ENCODE results near the gene ZNF107. TPM values are rescaled to one million over a fixed set of nuclear protein-coding genes. Genes with fewer than 3 reads are reported as not detected.
"Not testable (repeated sequence)": the region's sequence is repeated elsewhere in the genome, so short reads cannot be mapped to it uniquely, and the experiment has no call there.

The ZNF107 gene
- total RNA-seq, 1 experiment from 2014 or later: 13.0 TPM

- ChIA-PET POLR2A (no interaction called here), CTCF (no interaction called here)
- no peak overlapping the region for H3K4me3 ChIP-seq (ENCODE audit: low read depth, low read length)
- H3K36me3 ChIP-seq (ENCODE audit: control insufficient read depth, insufficient read depth, low read length): no peaks in the 10 kb centered on the region
- no peaks in the 10 kb centered on the region for H3K27me3 Mint-ChIP-seq (ENCODE audit: insufficient read depth, unreplicated experiment)
- peaks cover 20% of the 10 kb centered on the region for H3K9me3 Mint-ChIP-seq (ENCODE audit: unreplicated experiment)
- BruUV-seq (replicated peaks): TSS peak; percentile 7
- H3K4me3 Mint-ChIP-seq (ENCODE audit: unreplicated experiment): no peak overlapping the region
- no peaks in the 10 kb centered on the region for H3K4me1 Mint-ChIP-seq (ENCODE audit: low read depth, unreplicated experiment)
- H3K27ac Mint-ChIP-seq (ENCODE audit: unreplicated experiment): no peak overlapping the region
- peaks cover 18% of the 10 kb centered on the region for H3K36me3 Mint-ChIP-seq (ENCODE audit: insufficient read depth, unreplicated experiment)
- no peak for TF ChIP-seq CTCF (IDR thresholded peaks at IDR 0.05; ENCODE audit: insufficient read depth in 1 of 2, low read depth in 1 of 2, low read length in 1 of 2, severe bottlenecking in 1 of 2, unreplicated experiment in 1 of 2)
- no peaks in the 10 kb centered on the region for H3K4me1 ChIP-seq
- DNase-seq: no peak
- intact Hi-C loops (cut with micrococcal nuclease; ENCODE audit: unreplicated experiment): no loop called here
- no peaks in the 10 kb centered on the region for H3K27me3 ChIP-seq (replicated peaks; ENCODE audit: control insufficient read depth, insufficient read depth, low read length)
- H3K9me3 ChIP-seq: peaks cover 68% of the 10 kb centered on the region
These were observed 40.8 kb downstream of the ZNF107 start for GRCh38 chr7:64706625-64707292.

- CTCF ChIA-PET; H3K27ac Mint-ChIP-seq (ENCODE audit: unreplicated experiment); H3K36me3 ChIP-seq (ENCODE audit: control insufficient read depth, insufficient read depth, low read length); DNase-seq; H3K4me3 ChIP-seq (ENCODE audit: low read depth, low read length); BruUV-seq (replicated peaks); H3K4me1 Mint-ChIP-seq (ENCODE audit: low read depth, unreplicated experiment); H3K27me3 Mint-ChIP-seq (ENCODE audit: insufficient read depth, unreplicated experiment); POLR2A ChIA-PET; intact Hi-C loops (cut with micrococcal nuclease; ENCODE audit: unreplicated experiment); H3K4me3 Mint-ChIP-seq (ENCODE audit: unreplicated experiment); H3K36me3 Mint-ChIP-seq (ENCODE audit: insufficient read depth, unreplicated experiment); H3K27me3 ChIP-seq (replicated peaks; ENCODE audit: control insufficient read depth, insufficient read depth, low read length); H3K9me3 Mint-ChIP-seq (ENCODE audit: unreplicated experiment); H3K4me1 ChIP-seq: not testable (repeated sequence)
- H3K9me3 ChIP-seq: peaks cover 18% of the 10 kb centered on the region
These were observed 52.0 kb downstream of the ZNF107 start for GRCh38 chr7:64717896-64718295.

GRCh38 chr7:64729089-64729848, 63.3 kb downstream of the ZNF107 start:
- Mint-ChIP-seq H3K4me3 (ENCODE audit: unreplicated experiment) (no peak overlapping the region), H3K27me3 (ENCODE audit: insufficient read depth, unreplicated experiment) (no peaks in the 10 kb centered on the region), H3K27ac (ENCODE audit: unreplicated experiment) (no peak overlapping the region), H3K4me1 (ENCODE audit: low read depth, unreplicated experiment) (no peaks in the 10 kb centered on the region), H3K36me3 (ENCODE audit: insufficient read depth, unreplicated experiment) (no peaks in the 10 kb centered on the region), H3K9me3 (ENCODE audit: unreplicated experiment) (peaks cover 24% of the 10 kb centered on the region)
- BruUV-seq (replicated peaks): no TSS peak
- no peaks in the 10 kb centered on the region for H3K4me1 ChIP-seq
- no peak for DNase-seq
- no peaks in the 10 kb centered on the region for H3K36me3 ChIP-seq (ENCODE audit: control insufficient read depth, insufficient read depth, low read length)
- H3K27me3 ChIP-seq (replicated peaks; ENCODE audit: control insufficient read depth, insufficient read depth, low read length): no peaks in the 10 kb centered on the region
- POLR2A ChIA-PET: no interaction called here
- intact Hi-C loops (cut with micrococcal nuclease; ENCODE audit: unreplicated experiment): no loop called here
- no peak for TF ChIP-seq CTCF (IDR thresholded peaks at IDR 0.05; ENCODE audit: insufficient read depth in 1 of 2, low read depth in 1 of 2, low read length in 1 of 2, severe bottlenecking in 1 of 2, unreplicated experiment in 1 of 2)
- peaks cover 18% of the 10 kb centered on the region for H3K9me3 ChIP-seq
- no peak overlapping the region for H3K4me3 ChIP-seq (ENCODE audit: low read depth, low read length)
- CTCF ChIA-PET: no interaction called here

Measured in Caco-2 (cell line).